K562 (cell line): ENCODE results near the gene CAPS. TPM values are rescaled to one million over a fixed set of nuclear protein-coding genes. Genes with fewer than 3 reads are reported as not detected.

Source experiments
- CREB3L1 ChIP-seq: fragments of 450-650 bp; IDR thresholded peaks from 2 replicates; pipeline ENCODE4 v1.6.1; 2014; ENCODE audit warnings: low read depth, mild to moderate bottlenecking, moderate library complexity, borderline replicate concordance
- HOMEZ ChIP-seq: fragments of 250-450 bp; sonication (Bioruptor Pico); IDR thresholded peaks from 2 replicates; pipeline ENCODE4 v1.4.0; 2020; ENCODE audit warnings: mild to moderate bottlenecking, moderate library complexity
- MECOM ChIP-seq: fragments of 250-450 bp; sonication (Bioruptor Pico); IDR thresholded peaks from 2 replicates; pipeline ENCODE4 v1.8.0; 2022; ENCODE audit warnings: inconsistent platforms
- PYGO2 ChIP-seq: fragments of 450-650 bp; IDR thresholded peaks from 2 replicates; pipeline ENCODE4 v1.6.1; 2016; ENCODE audit warnings: mild to moderate bottlenecking, missing genetic modification characterization, moderate library complexity, missing compliant biosample characterization
- RBM14 ChIP-seq: fragments of 200-400 bp; formaldehyde crosslinking; IDR thresholded peaks from 2 replicates; pipeline ENCODE4 v1.6.1; 2018; ENCODE audit warnings: low read depth, mild to moderate bottlenecking, low read length, moderate library complexity, borderline replicate concordance; ENCODE audit not compliant: insufficient read depth
- SIX5 ChIP-seq, 2 experiments: IDR thresholded peaks; 2 replicates each; pipeline ENCODE4 v1.6.1; 2011; ENCODE audit warnings: low read length in 2 of 2, borderline replicate concordance in 1 of 2, low read depth in 1 of 2, mild to moderate bottlenecking in 1 of 2, moderate library complexity in 1 of 2; ENCODE audit not compliant: insufficient read depth in 1 of 2
- SLC30A9 ChIP-seq: fragments of 250-450 bp; sonication (Bioruptor Pico); IDR thresholded peaks from 2 replicates; pipeline ENCODE4 v1.8.0; 2022; ENCODE audit warnings: mild to moderate bottlenecking, moderate library complexity
- SNRNP70 ChIP-seq: fragments of 200-400 bp; formaldehyde crosslinking; optimal IDR thresholded peaks from 2 replicates; pipeline ENCODE3; 2017; ENCODE audit warnings: low read depth, low read length
- ZC3H11A ChIP-seq: IDR thresholded peaks from 2 replicates; pipeline ENCODE4 v1.6.1; 2012; ENCODE audit warnings: low read depth, low read length, improper control_type of control experiment
- ZMIZ1 ChIP-seq, 2 experiments: fragments of 150-350 bp in 1 of 2; IDR thresholded peaks; 2 replicates each; pipeline ENCODE4 v1.6.1; 2012 to 2016; ENCODE audit warnings: low read depth in 2 of 2, low read length in 2 of 2, mild to moderate bottlenecking in 1 of 2, moderate library complexity in 1 of 2
- ZNF57 ChIP-seq: fragments of 450-650 bp; formaldehyde crosslinking; IDR thresholded peaks from 2 replicates; pipeline ENCODE4 v1.4.0; 2020; ENCODE audit warnings: mild to moderate bottlenecking, moderate library complexity
- ZNF668 ChIP-seq: fragments of 250-450 bp; sonication (Bioruptor Pico); IDR thresholded peaks from 2 replicates; pipeline ENCODE4 v1.8.0; 2022; ENCODE audit warnings: mild to moderate bottlenecking, inconsistent platforms
- ZSCAN29 ChIP-seq: fragments of 450-650 bp; IDR thresholded peaks from 2 replicates; pipeline ENCODE4 v1.6.1; 2017
- polyA plus RNA-seq, 8 experiments: library from polyadenylated mRNA; depleted of rRNA in 4 of 8; stranded (reverse) in 5 of 8; unstranded in 3 of 8; fragments of >200 nt; fragmentation: Nextera tagmentation in 2 of 8; fragmentation: Illumina TruSeq in 1 of 8; extraction: Ambion mirVana in 2 of 8; extraction: Trizol in 1 of 8; gene quantifications; 2 replicates each; pipeline versions ENCODE4 v1.2.1 to v1.2.3, GENCODE V29; 2011 to 2014; ENCODE audit warnings: inconsistent platforms in 1 of 8, missing spikeins in 1 of 8
- total RNA-seq, 7 experiments: library from RNA; depleted of rRNA in 6 of 7; stranded (reverse); fragments of >200 nt in 6 of 7; fragmentation: Illumina TruSeq in 2 of 7; extraction: Trizol in 2 of 7; gene quantifications; 2 replicates each; pipeline versions ENCODE4 v1.2.1 to v1.2.3, GENCODE V29; 2011 to 2021; ENCODE audit warnings: low replicate concordance in 1 of 7
- TF ChIP-seq, protein P1 (sequence below): sonication (generic); formaldehyde crosslinking; IDR thresholded peaks from 2 replicates; pipeline ENCODE4 v1.8.0; 2022; ENCODE audit warnings: mild to moderate bottlenecking, missing genetic modification reagents, borderline replicate concordance
- TF ChIP-seq, protein P2 (sequence below): IDR thresholded peaks from 2 replicates; pipeline ENCODE4 v1.6.1; 2011; ENCODE audit warnings: borderline replicate concordance, low read depth, mild to moderate bottlenecking, moderate library complexity, low read length; ENCODE audit not compliant: insufficient read depth, poor library complexity, severe bottlenecking

The CAPS gene
- total and polyA plus RNA-seq, 9 of the 15 experiments (the other 6 are each of a cell fraction or from before 2014, with no cell fraction given) = 0.15 to 4.0 (median 0.91) TPM

GRCh38 chr19:5903624-5904351 is 10.3 kb upstream of the CAPS start, which contains the start of gene NDUFA11 (continued):
- TF ChIP-seq, protein P1, sequence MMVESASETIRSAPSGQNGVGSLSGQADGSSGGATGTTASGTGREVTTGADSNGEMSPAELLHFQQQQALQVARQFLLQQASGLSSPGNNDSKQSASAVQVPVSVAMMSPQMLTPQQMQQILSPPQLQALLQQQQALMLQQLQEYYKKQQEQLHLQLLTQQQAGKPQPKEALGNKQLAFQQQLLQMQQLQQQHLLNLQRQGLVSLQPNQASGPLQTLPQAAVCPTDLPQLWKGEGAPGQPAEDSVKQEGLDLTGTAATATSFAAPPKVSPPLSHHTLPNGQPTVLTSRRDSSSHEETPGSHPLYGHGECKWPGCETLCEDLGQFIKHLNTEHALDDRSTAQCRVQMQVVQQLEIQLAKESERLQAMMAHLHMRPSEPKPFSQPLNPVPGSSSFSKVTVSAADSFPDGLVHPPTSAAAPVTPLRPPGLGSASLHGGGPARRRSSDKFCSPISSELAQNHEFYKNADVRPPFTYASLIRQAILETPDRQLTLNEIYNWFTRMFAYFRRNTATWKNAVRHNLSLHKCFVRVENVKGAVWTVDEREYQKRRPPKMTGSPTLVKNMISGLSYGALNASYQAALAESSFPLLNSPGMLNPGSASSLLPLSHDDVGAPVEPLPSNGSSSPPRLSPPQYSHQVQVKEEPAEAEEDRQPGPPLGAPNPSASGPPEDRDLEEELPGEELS = no peak; the same call in 1 of the 2 replicates
- TF ChIP-seq HOMEZ (CRISPR knock-in tag) = no peak
- TF ChIP-seq, protein P2, sequence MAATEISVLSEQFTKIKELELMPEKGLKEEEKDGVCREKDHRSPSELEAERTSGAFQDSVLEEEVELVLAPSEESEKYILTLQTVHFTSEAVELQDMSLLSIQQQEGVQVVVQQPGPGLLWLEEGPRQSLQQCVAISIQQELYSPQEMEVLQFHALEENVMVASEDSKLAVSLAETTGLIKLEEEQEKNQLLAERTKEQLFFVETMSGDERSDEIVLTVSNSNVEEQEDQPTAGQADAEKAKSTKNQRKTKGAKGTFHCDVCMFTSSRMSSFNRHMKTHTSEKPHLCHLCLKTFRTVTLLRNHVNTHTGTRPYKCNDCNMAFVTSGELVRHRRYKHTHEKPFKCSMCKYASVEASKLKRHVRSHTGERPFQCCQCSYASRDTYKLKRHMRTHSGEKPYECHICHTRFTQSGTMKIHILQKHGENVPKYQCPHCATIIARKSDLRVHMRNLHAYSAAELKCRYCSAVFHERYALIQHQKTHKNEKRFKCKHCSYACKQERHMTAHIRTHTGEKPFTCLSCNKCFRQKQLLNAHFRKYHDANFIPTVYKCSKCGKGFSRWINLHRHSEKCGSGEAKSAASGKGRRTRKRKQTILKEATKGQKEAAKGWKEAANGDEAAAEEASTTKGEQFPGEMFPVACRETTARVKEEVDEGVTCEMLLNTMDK = no peak
- TF ChIP-seq SLC30A9 (CRISPR knock-in tag) = no peak
- no peak for TF ChIP-seq MECOM (CRISPR knock-in tag)
- no peak for TF ChIP-seq ZC3H11A
- TF ChIP-seq ZMIZ1 (IDR thresholded peaks at IDR 0.05; ENCODE audit: low read depth in 2 of 2, low read length in 2 of 2) = no peak
- no peak for TF ChIP-seq SIX5 (IDR thresholded peaks at IDR 0.05; ENCODE audit: borderline replicate concordance in 1 of 2, insufficient read depth in 1 of 2, low read depth in 1 of 2, low read length in 2 of 2)
- no peak for TF ChIP-seq PYGO2
- TF ChIP-seq ZNF668 (CRISPR knock-in tag) = 0 out of 2 replicates have a peak, but pooled peaks have one; percentile 43
- peak; percentile 90 for TF ChIP-seq CREB3L1
- 0 out of 2 replicates have a peak, but pooled peaks have one; percentile 72 for TF ChIP-seq RBM14
- TF ChIP-seq ZSCAN29 = 0 out of 2 replicates have a peak, but pooled peaks have one; percentile 3
- TF ChIP-seq ZNF57 (CRISPR knock-in tag) = no peak
- no peak for TF ChIP-seq SNRNP70
